Left ventricle myocardium inferior (tissue), 1 donor: ENCODE measurements around the gene CCT2. TPM values are rescaled to one million over a fixed set of nuclear protein-coding genes. Genes with fewer than 3 reads are reported as not detected.
A peak's percentile ranks its signal among the peaks of the same experiment; 100 is the strongest.

Experiments
- DNase-seq: peaks from one replicate; pipeline ENCODE4 v3.0.0-alpha.2; 2020
- H3K27ac ChIP-seq: fragments of 200-600 bp; replicated peaks from 2 replicates; pipeline ENCODE4 v1.8.0; 2021
- H3K27me3 ChIP-seq: fragments of 200-600 bp; 2 replicates; pipeline ENCODE4 v1.8.0; 2021; ENCODE audit warnings: low read depth
- H3K36me3 ChIP-seq: fragments of 200-600 bp; 2 replicates; pipeline ENCODE4 v1.8.0; 2021
- H3K4me1 ChIP-seq: fragments of 200-600 bp; 2 replicates; pipeline ENCODE4 v1.8.0; 2021
- H3K4me3 ChIP-seq: fragments of 200-600 bp; 2 replicates; pipeline ENCODE4 v1.8.0; 2021; ENCODE audit warnings: mild to moderate bottlenecking, moderate library complexity
- H3K9me3 ChIP-seq: fragments of 200-600 bp; replicated peaks from 2 replicates; pipeline ENCODE4 v1.8.0; 2021
- CTCF ChIP-seq: fragments of 200-600 bp; IDR thresholded peaks from 2 replicates; pipeline ENCODE4 v1.8.0; 2021; ENCODE audit warnings: antibody characterized with exemption, mild to moderate bottlenecking, borderline replicate concordance
- intact Hi-C: fragments of 100-400 bp; cut with micrococcal nuclease; formaldehyde crosslinking; loops from one replicate; pipeline ENCODE4 v1.11.0; 2022
- long read RNA-seq: library from polyadenylated mRNA; unstranded; transcript quantifications from one replicate; pipeline ENCODE4 v2.0.0, GENCODE V29; 2021
- total RNA-seq: library from RNA; stranded (reverse); fragmentation: NEBNext Ultra II Directional; extraction: Animal tissue kit (Norgen Biotek cat#: 25700); gene quantifications from one replicate; pipeline ENCODE4 v1.2.1, GENCODE V29; 2021
- donor health status: DM: no; HTN: yes; CAD: no; lungs with severe emphysema.

The CCT2 gene
- 91.7 TPM for total RNA-seq
- long read RNA-seq, transcript CCT2-201 (16 exons, 2,041 nt) = major isoform, 88 of 98 reads
- long read RNA-seq, partial matches to known transcripts = 3 of 98 reads
- long read RNA-seq, other reads (novel, unspliced or antisense) = 4 of 98 reads

- DNase-seq = peak; percentile 98
- H3K36me3 ChIP-seq = peaks cover 43% of the 10 kb centered on the region
- no peaks in the 10 kb centered on the region for H3K27me3 ChIP-seq
- intact Hi-C loops = no loop called here
- TF ChIP-seq CTCF = peak; percentile 47
- peaks cover 40% of the 10 kb centered on the region for H3K4me1 ChIP-seq
- H3K9me3 ChIP-seq = no peaks in the 10 kb centered on the region
- peak within 1 kb of the TSS; percentile 88 for H3K4me3 ChIP-seq
- peak within 1 kb of the TSS; percentile 88 for H3K27ac ChIP-seq
Measured at GRCh38 chr12:69585189-69586062, at the start of gene CCT2. CCT2 (plus strand) TSS chr12:69585459; CDS start chr12:69585522, 63 bp downstream.

- no peak for DNase-seq
- Histone ChIP-seq H3K36me3 (peaks cover 8% of the 10 kb centered on the region), H3K27me3 (no peaks in the 10 kb centered on the region), H3K4me1 (no peaks in the 10 kb centered on the region), H3K4me3 (no peak overlapping the region), H3K9me3 (peaks cover 12% of the 10 kb centered on the region), H3K27ac (no peak overlapping the region)
- no peak for TF ChIP-seq CTCF
- intact Hi-C loops = no loop called here
Measured at GRCh38 chr12:69540987-69541386, 44.3 kb upstream of the CCT2 start.

GRCh38 chr12:69544087-69544486 is 41.2 kb upstream of the CCT2 start:
- Histone ChIP-seq H3K4me1 (no peaks in the 10 kb centered on the region), H3K4me3 (no peak overlapping the region), H3K36me3 (peaks cover 8% of the 10 kb centered on the region), H3K27ac (no peak overlapping the region), H3K27me3 (no peaks in the 10 kb centered on the region), H3K9me3 (peaks cover 12% of the 10 kb centered on the region)
- intact Hi-C loops = no loop called here
- DNase-seq = no peak
- TF ChIP-seq CTCF = no peak

DNA sequence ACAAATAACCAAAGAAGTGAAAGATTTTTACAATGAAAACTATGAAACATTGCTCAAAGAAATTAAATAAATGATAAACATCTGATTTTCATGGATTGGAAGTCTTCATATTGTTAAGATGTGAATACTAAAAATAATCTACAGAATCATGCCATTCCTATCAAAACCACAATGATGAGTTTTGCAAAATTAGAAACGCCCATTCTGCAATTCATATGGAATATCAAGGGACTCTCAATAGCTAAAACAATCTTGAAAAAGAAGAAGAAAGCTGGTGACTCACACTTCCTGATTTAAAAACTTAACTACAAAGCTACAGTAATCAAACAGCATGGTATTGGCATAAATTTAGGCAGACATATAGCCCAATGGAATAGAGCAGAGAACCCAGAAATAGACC is 40.2 kb upstream of the CCT2 start:
- H3K27ac ChIP-seq = no peak overlapping the region
- no peak for TF ChIP-seq CTCF
- H3K9me3 ChIP-seq = peaks cover 12% of the 10 kb centered on the region
- peaks cover 8% of the 10 kb centered on the region for H3K36me3 ChIP-seq
- no peaks in the 10 kb centered on the region for H3K27me3 ChIP-seq
- H3K4me3 ChIP-seq = no peak overlapping the region
- intact Hi-C loops = no loop called here
- no peaks in the 10 kb centered on the region for H3K4me1 ChIP-seq
- no peak for DNase-seq

- Histone ChIP-seq H3K27me3 (no peaks in the 10 kb centered on the region), H3K27ac (no peak overlapping the region), H3K4me1 (no peaks in the 10 kb centered on the region), H3K36me3 (peaks cover 8% of the 10 kb centered on the region), H3K4me3 (no peak overlapping the region), H3K9me3 (peaks cover 12% of the 10 kb centered on the region)
- intact Hi-C loops = no loop called here
- no peak for DNase-seq
- no peak for TF ChIP-seq CTCF
Measured at GRCh38 chr12:69546693-69547438, 38.4 kb upstream of the CCT2 start.
